HG02885 (cell line): ENCODE results near the gene POMP.
"Not testable (repeated sequence)": the region's sequence is repeated elsewhere in the genome, so short reads cannot be mapped to it uniquely, and the experiment has no call there.

Source experiments
- ATAC-seq: cut with Tn5 transposase; IDR thresholded peaks from one replicate; pipeline ENCODE4 v1.9.1; 2021; ENCODE audit warnings: mild to moderate bottlenecking; ENCODE audit not compliant: unreplicated experiment, poor library complexity

Gene POMP

GRCh38 chr13:28636677-28637317, 22.1 kb upstream of the POMP start:
- peak; percentile 59 for ATAC-seq

- ATAC-seq = peak; percentile 33
Observed at GRCh38 chr13:28637714-28638355, 21.1 kb upstream of the POMP start.

DNA sequence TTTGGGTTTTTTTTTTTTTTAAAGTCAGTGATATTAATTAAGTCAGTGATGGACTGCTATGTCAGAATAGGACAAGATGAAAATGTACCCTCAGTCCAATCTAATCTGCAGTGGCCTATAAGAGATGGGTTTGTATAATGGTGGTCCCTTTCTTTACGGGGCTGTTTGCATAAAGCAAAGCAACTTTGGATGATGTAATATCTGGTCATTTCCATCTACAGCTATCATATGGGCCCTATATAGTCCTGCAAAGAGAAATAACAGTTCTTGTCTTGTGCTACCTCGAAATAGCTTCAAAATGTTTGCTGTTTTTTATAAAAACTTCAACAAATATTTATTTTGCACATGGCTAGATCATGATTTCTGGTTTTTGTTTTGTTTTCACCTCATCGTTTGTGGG, 20.2 kb upstream of the POMP start:
- ATAC-seq = no peak

GRCh38 chr13:28640861-28641599, 17.9 kb upstream of the POMP start:
- no peak for ATAC-seq

- peak; percentile 78 for ATAC-seq
Observed at GRCh38 chr13:28641600-28641926, 17.4 kb upstream of the POMP start.

- ATAC-seq = peak; percentile 75
Observed at GRCh38 chr13:28650284-28650683, 8.6 kb upstream of the POMP start.

DNA sequence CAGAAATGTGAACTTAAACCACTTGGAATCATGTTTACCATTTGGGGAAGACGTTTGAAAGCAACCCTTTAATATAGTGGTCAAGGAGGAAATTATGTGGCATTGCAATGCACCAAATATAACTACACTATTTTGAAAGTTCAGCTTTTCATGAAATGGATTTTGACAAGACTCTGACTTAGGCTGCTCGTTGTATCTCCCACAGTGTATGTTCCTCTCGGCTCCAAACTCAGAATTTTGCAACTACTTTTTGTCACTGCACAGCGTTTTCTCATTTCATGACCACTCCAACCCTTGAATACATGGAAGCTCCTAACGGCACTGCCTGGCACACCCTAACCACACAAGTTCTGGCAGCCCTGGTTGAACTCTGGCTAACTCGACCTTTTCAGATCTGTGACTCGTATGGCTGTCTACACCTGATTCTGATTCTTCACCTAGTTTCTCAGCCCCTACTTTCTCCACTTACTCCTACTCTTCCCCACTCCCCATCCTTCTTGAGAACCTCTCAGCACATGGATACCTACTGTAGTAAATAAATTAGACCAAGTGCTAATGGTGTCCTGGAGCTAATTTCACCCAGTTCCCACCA, 7.0 kb upstream of the POMP start:
- no peak for ATAC-seq

GRCh38 chr13:28653111-28653510, 5.8 kb upstream of the POMP start:
- no peak for ATAC-seq

GRCh38 chr13:28654276-28654675, 4.7 kb upstream of the POMP start:
- no peak for ATAC-seq

- ATAC-seq = no peak
Observed at GRCh38 chr13:28655561-28655960, 3.4 kb upstream of the POMP start.

GRCh38 chr13:28657784-28658538, 969 bp upstream of the POMP start:
- no peak for ATAC-seq

DNA sequence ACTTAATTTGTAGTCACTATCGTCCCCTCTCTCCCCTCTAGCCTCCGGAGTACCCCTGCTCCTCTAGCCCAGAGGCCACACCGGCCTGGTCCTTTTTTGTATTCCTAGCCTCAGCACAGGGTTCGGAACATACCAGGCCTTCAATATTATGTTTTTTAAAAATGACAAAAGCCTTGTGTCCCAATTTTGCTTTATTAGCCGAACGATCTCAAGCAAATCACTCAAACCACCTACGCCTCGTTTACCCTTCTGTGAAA, 463 bp upstream of the POMP start:
- ATAC-seq = peak; percentile 15

GRCh38 chr13:28659621-28659970, 666 bp downstream of the POMP start:
- ATAC-seq = peak; percentile 17

- ATAC-seq = no peak
Observed at GRCh38 chr13:28666897-28667488, 8.1 kb downstream of the POMP start.

DNA sequence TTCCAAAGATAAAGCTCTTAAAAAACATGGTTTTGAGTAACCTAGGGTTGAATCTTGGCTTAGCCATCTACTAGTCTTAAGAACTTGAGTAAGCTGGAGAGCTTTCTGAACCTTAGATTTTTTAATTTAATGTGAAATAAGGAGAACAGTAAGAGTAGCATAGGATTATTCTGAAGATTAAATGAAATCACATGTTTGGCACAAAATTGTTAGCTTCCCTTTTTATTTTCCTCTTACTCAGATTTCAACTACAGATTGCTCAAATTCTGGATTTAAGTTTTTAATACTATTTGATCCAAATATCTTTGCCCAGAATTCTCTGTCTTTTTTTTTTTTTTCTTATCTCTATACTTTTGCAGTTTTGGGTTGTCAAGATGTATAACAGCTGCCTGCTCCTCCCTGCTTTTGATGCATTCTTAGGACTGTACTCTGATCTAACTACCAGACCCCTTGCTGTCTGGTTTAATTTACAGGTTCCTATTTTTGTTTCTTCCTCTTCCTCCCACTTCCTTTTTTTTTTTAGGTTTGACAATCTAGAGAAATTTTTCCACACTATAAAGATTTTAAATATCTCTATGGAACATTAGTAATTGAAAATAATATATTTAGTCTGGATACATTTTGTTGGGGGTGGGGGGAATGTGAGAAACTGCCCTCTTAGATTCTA, 12.3 kb downstream of the POMP start:
- ATAC-seq = no peak

DNA sequence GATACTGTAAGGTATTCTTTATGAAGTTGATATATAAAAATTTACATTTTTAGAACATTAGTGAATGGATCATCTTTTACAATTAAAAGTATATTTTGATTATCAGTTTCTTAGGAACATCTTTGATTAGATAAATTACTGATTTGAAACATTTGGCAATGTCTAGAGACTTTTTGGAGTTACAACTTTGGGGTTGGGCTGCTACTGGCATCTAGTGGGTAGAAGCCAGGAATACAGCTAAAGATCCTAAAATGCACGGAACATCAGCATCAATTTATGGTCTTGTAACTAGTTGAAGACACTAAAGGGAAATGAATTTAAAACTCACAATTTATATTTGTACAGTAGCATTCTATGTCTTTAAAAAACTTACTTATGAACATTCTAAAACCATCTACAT, 19.9 kb downstream of the POMP start:
- ATAC-seq = no peak

DNA sequence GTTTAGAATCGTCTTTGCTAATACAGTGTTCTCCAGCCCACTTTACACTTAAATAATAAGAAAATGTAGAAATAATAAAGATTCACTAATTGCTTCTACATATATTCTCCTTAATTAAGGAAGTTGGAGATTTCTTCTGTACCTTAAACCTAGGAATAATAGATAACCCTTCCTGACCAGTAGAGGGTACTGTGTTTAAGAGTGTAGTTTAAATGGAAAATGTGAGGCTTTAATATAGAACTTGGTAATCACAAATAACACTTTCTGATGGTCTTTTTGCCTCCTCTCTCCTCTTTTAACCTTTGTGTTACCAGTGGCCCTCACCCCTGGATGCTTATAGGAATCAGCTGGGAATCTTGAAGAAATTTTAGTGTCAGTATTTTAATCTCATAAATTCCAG, 20.7 kb downstream of the POMP start:
- no peak for ATAC-seq

- ATAC-seq = no peak
Observed at GRCh38 chr13:28680541-28680940, 21.6 kb downstream of the POMP start.

DNA sequence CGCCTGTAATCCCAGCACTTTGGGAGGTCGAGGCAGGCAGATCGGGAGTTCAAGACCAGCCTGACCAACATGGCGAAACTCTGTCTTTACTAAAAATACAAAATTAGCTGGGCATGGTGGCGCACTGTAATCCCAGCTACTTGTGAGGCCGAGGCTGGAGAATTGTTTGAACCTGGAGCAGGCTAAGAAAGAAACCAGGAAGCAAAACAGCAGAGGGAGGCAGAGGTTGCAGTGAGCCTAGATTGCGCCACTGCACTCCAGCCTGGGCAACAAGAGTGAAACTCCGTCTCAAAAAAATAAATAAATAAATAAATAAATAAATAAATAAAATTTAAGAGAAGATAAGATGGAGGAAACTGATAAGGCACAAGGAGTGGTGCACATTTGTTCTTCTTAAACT, 24.2 kb downstream of the POMP start:
- ATAC-seq = not testable (repeated sequence)

- ATAC-seq = no peak
Observed at GRCh38 chr13:28684257-28684656, 25.3 kb downstream of the POMP start.
